SH-SY5Y (cell line): ENCODE results near the gene EML3.

Experiments used
- GATA2 ChIP-seq: IDR thresholded peaks from 2 replicates; pipeline ENCODE4 v1.6.1; 2011; ENCODE audit warnings: mild to moderate bottlenecking, low read depth, low read length
- GATA3 ChIP-seq: IDR thresholded peaks from 2 replicates; pipeline ENCODE4 v1.6.1; 2011; ENCODE audit warnings: low read depth, mild to moderate bottlenecking, low read length, moderate library complexity

DNA sequence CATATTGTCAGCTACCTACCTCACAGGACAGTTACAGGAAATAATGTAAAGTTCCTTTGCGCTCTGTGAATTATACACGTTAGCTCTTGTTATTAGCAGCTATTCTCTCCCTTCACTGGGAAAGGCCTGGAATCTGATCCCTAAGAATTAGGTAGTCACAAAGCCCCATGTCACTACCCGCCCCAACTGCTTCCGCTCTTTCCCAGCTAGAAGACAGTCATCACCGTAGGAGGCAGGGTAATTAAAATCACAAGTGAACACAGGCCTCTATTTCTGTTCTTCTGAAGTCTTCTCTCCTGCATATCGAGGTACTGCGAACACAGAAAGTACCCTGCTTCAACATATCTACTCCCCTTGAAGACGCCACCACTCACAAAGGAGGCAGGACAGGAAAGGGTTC lies 53.4 kb downstream of the EML3 start:
- TF ChIP-seq GATA2 (no peak), GATA3 (no peak)
